H1 (cell line): ENCODE measurements around the gene HOXD10. TPM values are rescaled to one million over a fixed set of nuclear protein-coding genes. Genes with fewer than 3 reads are reported as not detected.

Source experiments
- BACH1 ChIP-seq: IDR thresholded peaks from 2 replicates; pipeline ENCODE4 v1.6.1; 2012; ENCODE audit warnings: low read length, improper control_type of control experiment
- GABPA ChIP-seq: IDR thresholded peaks from 2 replicates; pipeline ENCODE4 v1.6.1; 2011; ENCODE audit warnings: mild to moderate bottlenecking, low read length, moderate library complexity, borderline replicate concordance; ENCODE audit not compliant: insufficient read depth
- GTF2F1 ChIP-seq: IDR thresholded peaks from 2 replicates; pipeline ENCODE4 v1.6.1; 2012; ENCODE audit warnings: low read depth, low read length, improper control_type of control experiment, borderline replicate concordance
- RFX5 ChIP-seq: IDR thresholded peaks from 2 replicates; pipeline ENCODE4 v1.6.1; 2011; ENCODE audit warnings: low read depth, low read length, improper control_type of control experiment, borderline replicate concordance
- RNF2 ChIP-seq: fragments of 200-900, 300-1000 bp; sonication (generic); IDR thresholded peaks from 2 replicates; pipeline ENCODE4 v1.7.1; 2016; ENCODE audit warnings: borderline replicate concordance, low read depth, mild to moderate bottlenecking, antibody characterized with exemption, low read length; ENCODE audit not compliant: poor library complexity, severe bottlenecking; ENCODE audit errors: missing control alignments
- TBP ChIP-seq: IDR thresholded peaks from 2 replicates; pipeline ENCODE4 v1.6.1; 2011; ENCODE audit warnings: low read depth, low read length, improper control_type of control experiment
- YY1 ChIP-seq: IDR thresholded peaks from 2 replicates; pipeline ENCODE4 v1.6.1; 2011; ENCODE audit warnings: low read depth, mild to moderate bottlenecking, low read length
- polyA plus RNA-seq, 7 experiments: library from polyadenylated mRNA; depleted of rRNA in 3 of 7; stranded (reverse) in 5 of 7; unstranded in 2 of 7; fragments of >200 nt in 5 of 7; fragments of 200-250 nt in 2 of 7; gene quantifications; 1 replicate in 5 of 7; 2 replicates in 1 of 7; 4 replicates in 1 of 7; pipeline versions ENCODE4 v1.2.1 to v1.2.3, GENCODE V29; 2011 to 2013; ENCODE audit warnings: missing spikeins in 2 of 7, mixed read lengths in 2 of 7
- total RNA-seq: library from RNA; stranded (reverse); fragmentation: NEBNext Ultra II Directional; extraction: Animal tissue kit (Norgen Biotek cat#: 25700); gene quantifications from 2 replicates; pipeline ENCODE4 v1.2.1, GENCODE V29; 2021

HOXD10 gene
- total and polyA plus RNA-seq, 2 of the 8 experiments (the other 6 are each of a cell fraction or from before 2014, with no cell fraction given) = not detected

- no peak for TF ChIP-seq GTF2F1
- no peak for TF ChIP-seq TBP
- TF ChIP-seq RNF2 = peak; percentile 99
- TF ChIP-seq GABPA = no peak
- no peak for TF ChIP-seq BACH1
- no peak for TF ChIP-seq YY1
- TF ChIP-seq RFX5 = no peak
These were observed 15.9 kb upstream of the HOXD10 start (continued) for GRCh38 chr2:176100547-176101140.
